Fibroblast of villous mesenchyme (primary cell): Measurements from ENCODE around the gene TRPV6. TPM values are rescaled to one million over a fixed set of nuclear protein-coding genes. Genes with fewer than 3 reads are reported as not detected.

ENCODE experiments used
- DNase-seq: peaks from one replicate; pipeline ENCODE4 v3.0.0-alpha.2; 2010; ENCODE audit warnings: low read depth
- H3K4me3 ChIP-seq: 2 replicates; pipeline ENCODE4 v1.5.1; 2011; ENCODE audit warnings: low read depth, mild to moderate bottlenecking, low read length
- CTCF ChIP-seq: IDR thresholded peaks from 2 replicates; pipeline ENCODE4 v1.5.1; 2012; ENCODE audit warnings: low read depth, mild to moderate bottlenecking, low read length; ENCODE audit not compliant: insufficient read depth
- total RNA-seq: library from RNA; depleted of rRNA; stranded (reverse); fragments of >200 nt; gene quantifications from 2 replicates; pipeline ENCODE4 v1.2.3, GENCODE V29; 2012

Gene TRPV6
- total RNA-seq, 1 donor, result not detected

- no peak for TF ChIP-seq CTCF
- DNase-seq, result no peak
- H3K4me3 ChIP-seq, result no peak overlapping the region
Measured at GRCh38 chr7:142886866-142887265, 1.3 kb upstream of the TRPV6 start.

GRCh38 chr7:142884286-142884640, 1.3 kb downstream of the TRPV6 start:
- TF ChIP-seq CTCF, result no peak
- DNase-seq, result no peak
- no peak overlapping the region for H3K4me3 ChIP-seq

GRCh38 chr7:142883571-142884285, 1.8 kb downstream of the TRPV6 start:
- DNase-seq, result no peak
- no peak overlapping the region for H3K4me3 ChIP-seq
- TF ChIP-seq CTCF, result no peak

GRCh38 chr7:142883145-142883544, 2.4 kb downstream of the TRPV6 start:
- no peak for TF ChIP-seq CTCF
- DNase-seq, result no peak
- no peak overlapping the region for H3K4me3 ChIP-seq

GRCh38 chr7:142882338-142882678, 3.2 kb downstream of the TRPV6 start:
- no peak for TF ChIP-seq CTCF
- no peak for DNase-seq
- no peak overlapping the region for H3K4me3 ChIP-seq

GRCh38 chr7:142881586-142882337, 3.8 kb downstream of the TRPV6 start:
- no peak overlapping the region for H3K4me3 ChIP-seq
- no peak for DNase-seq
- TF ChIP-seq CTCF, result no peak
